ENCODE results near the gene MROH8. TPM values are rescaled to one million over a fixed set of nuclear protein-coding genes. Genes with fewer than 3 reads are reported as not detected.

The MROH8 gene
- total RNA-seq, 4 donors from 2014 or later: 4.4 to 14.1 (median 6.2) TPM

DNA sequence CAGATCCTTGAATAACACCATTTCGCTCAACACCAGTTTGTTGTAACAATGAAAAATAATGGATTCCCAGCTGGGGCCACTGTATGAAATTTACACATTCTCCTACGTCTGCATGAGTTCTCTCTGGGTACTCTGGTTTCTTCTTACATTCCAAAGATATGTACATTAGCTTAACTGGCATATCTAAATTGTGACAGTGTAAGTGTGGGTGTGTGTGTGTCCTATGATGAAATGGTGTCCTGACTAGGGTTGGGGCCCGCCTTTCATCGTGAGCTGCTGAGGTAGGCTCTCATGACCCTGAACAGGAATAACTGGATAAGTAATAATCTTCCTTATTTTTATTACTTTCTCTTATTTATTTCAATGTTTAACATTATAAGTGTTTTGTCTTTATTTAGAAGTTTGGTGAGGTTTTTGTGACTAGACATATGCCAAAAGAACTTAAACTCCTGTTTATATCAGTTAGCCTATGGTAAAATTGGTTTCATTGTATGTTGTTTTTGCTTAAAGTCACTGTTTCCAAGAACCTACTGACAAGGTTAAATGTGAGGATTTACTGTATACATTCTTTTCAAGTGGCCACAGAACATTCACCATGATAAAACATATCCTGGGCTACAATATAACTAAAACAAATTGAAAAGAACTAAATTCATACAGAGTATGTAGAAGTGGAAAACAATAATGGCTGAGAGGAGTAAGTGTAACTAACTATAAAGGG lies 126.0 kb downstream of the MROH8 start:
- DNase-seq: no peak
- intact Hi-C loops (cut with DNase I; ENCODE audit: low total_unique reads): no loop called here
- Histone ChIP-seq H3K27ac (no peak overlapping the region), H3K27me3 (no peaks in the 10 kb centered on the region), H3K4me1 (no peaks in the 10 kb centered on the region), H3K36me3 (no peaks in the 10 kb centered on the region), H3K9me3 (no peaks in the 10 kb centered on the region), H3K4me3 (no peak overlapping the region)
- TF ChIP-seq CTCF (IDR thresholded peaks at IDR 0.05): no peak
- TF ChIP-seq POLR2A (IDR thresholded peaks at IDR 0.05): no peak

Other genes starting within 250 kb of the MROH8 start
- 100 to 1,000 TPM in 3 of 4 donors, 10 to 100 TPM in 1; 76.8 to 172 (median 104) TPM for gene SAMHD1, start 227.8 kb downstream of the MROH8 start, total RNA-seq
- gene RBL1, start 83.6 kb downstream of the MROH8 start, total RNA-seq: 10 to 100 TPM in 3 of 4 donors, under 1 TPM in 1; 0.51 to 28.1 (median 12.0) TPM
- gene RPN2, start 218 bp downstream of the MROH8 start, total RNA-seq: 100 to 1,000 TPM in 2 of 4 donors, 10 to 100 TPM in 2; 74.4 to 161 (median 107) TPM
- not detected for gene GHRH, start 82.3 kb upstream of the MROH8 start, total RNA-seq
- 10 to 100 TPM; 33.8 to 78.3 (median 43.5) TPM for gene MANBAL, start 110.1 kb upstream of the MROH8 start, total RNA-seq
- 100 to 1,000 TPM in 1 of 4 donors, 10 to 100 TPM in 3; 25.0 to 110 (median 34.1) TPM for gene SRC, start 166.6 kb upstream of the MROH8 start, total RNA-seq

Data from uterus (tissue), 4 donors.